ENCODE data around the gene DGKQ. TPM values are rescaled to one million over a fixed set of nuclear protein-coding genes. Genes with fewer than 3 reads are reported as not detected.

The DGKQ gene
- total and polyA plus RNA-seq, 2 of the 13 experiments (the other 11 are each of a cell fraction or from before 2014, with no cell fraction given), result 4.5 to 7.2 TPM

- TF ChIP-seq, protein P1, sequence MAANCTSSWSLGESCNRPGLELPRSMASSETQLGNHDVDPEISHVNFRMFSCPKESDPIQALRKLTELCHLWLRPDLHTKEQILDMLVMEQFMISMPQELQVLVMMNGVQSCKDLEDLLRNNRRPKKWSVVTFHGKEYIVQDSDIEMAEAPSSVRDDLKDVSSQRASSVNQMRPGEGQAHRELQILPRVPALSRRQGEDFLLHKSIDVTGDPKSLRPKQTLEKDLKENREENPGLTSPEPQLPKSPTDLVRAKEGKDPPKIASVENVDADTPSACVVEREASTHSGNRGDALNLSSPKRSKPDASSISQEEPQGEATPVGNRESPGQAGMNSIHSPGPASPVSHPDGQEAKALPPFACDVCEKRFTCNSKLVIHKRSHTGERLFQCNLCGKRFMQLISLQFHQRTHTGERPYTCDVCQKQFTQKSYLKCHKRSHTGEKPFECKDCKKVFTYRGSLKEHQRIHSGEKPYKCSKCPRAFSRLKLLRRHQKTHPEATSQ (CRISPR knock-in tag; IDR thresholded peaks at IDR 0.05; ENCODE audit: borderline replicate concordance), result 0 out of 2 replicates have a peak, but pooled peaks have one; percentile 20
- TF ChIP-seq, protein P2, sequence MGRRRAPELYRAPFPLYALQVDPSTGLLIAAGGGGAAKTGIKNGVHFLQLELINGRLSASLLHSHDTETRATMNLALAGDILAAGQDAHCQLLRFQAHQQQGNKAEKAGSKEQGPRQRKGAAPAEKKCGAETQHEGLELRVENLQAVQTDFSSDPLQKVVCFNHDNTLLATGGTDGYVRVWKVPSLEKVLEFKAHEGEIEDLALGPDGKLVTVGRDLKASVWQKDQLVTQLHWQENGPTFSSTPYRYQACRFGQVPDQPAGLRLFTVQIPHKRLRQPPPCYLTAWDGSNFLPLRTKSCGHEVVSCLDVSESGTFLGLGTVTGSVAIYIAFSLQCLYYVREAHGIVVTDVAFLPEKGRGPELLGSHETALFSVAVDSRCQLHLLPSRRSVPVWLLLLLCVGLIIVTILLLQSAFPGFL (CRISPR knock-in tag; IDR thresholded peaks at IDR 0.05), result no peak
- no peak for TF ChIP-seq ZNF597 (CRISPR knock-in tag; IDR thresholded peaks at IDR 0.05)
- TF ChIP-seq SMC3 (IDR thresholded peaks at IDR 0.05; ENCODE audit: low read length), result no peak
- TF ChIP-seq ZFP82 (CRISPR knock-in tag; IDR thresholded peaks at IDR 0.05; ENCODE audit: borderline replicate concordance), result no peak
- TF ChIP-seq, protein P3, sequence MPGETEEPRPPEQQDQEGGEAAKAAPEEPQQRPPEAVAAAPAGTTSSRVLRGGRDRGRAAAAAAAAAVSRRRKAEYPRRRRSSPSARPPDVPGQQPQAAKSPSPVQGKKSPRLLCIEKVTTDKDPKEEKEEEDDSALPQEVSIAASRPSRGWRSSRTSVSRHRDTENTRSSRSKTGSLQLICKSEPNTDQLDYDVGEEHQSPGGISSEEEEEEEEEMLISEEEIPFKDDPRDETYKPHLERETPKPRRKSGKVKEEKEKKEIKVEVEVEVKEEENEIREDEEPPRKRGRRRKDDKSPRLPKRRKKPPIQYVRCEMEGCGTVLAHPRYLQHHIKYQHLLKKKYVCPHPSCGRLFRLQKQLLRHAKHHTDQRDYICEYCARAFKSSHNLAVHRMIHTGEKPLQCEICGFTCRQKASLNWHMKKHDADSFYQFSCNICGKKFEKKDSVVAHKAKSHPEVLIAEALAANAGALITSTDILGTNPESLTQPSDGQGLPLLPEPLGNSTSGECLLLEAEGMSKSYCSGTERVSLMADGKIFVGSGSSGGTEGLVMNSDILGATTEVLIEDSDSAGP (CRISPR knock-in tag; IDR thresholded peaks at IDR 0.05; ENCODE audit: borderline replicate concordance), result peak; percentile 70; the same call in 1 of the 2 replicates
- TF ChIP-seq ARHGAP35 (CRISPR knock-in tag; IDR thresholded peaks at IDR 0.05; ENCODE audit: borderline replicate concordance), result no peak
- TF ChIP-seq HNRNPK (IDR thresholded peaks at IDR 0.05; ENCODE audit: low read depth, low read length, poor library complexity, severe bottlenecking), result no peak
- TF ChIP-seq GABPA (IDR thresholded peaks at IDR 0.05; ENCODE audit: low read depth, low read length), result no peak
- no peak for TF ChIP-seq GABPA (CRISPR knock-in tag; IDR thresholded peaks at IDR 0.05; ENCODE audit: low read depth)
- no peak for TF ChIP-seq SIN3B (IDR thresholded peaks at IDR 0.05; ENCODE audit: low read length)
- no peak for TF ChIP-seq MED8 (CRISPR knock-in tag; IDR thresholded peaks at IDR 0.05; ENCODE audit: insufficient replicate concordance)
- TF ChIP-seq ASH2L (IDR thresholded peaks at IDR 0.05; ENCODE audit: insufficient read length, low read depth, low read length), result peak; percentile 50
- peak; percentile 86 for TF ChIP-seq POLR2G (IDR thresholded peaks at IDR 0.05; ENCODE audit: low read depth, low read length)
- no peak for TF ChIP-seq MNT (IDR thresholded peaks at IDR 0.05)
- peak; percentile 83 for TF ChIP-seq NKX3-1 (CRISPR knock-in tag; IDR thresholded peaks at IDR 0.05)
- TF ChIP-seq IRX3 (CRISPR knock-in tag; IDR thresholded peaks at IDR 0.05; ENCODE audit: borderline replicate concordance, low read depth), result no peak
- TF ChIP-seq ZNF367 (CRISPR knock-in tag; IDR thresholded peaks at IDR 0.05; ENCODE audit: borderline replicate concordance), result no peak
- TF ChIP-seq ZNF552 (CRISPR knock-in tag; IDR thresholded peaks at IDR 0.05; ENCODE audit: borderline replicate concordance), result no peak
- no peak for TF ChIP-seq ZNF761 (CRISPR knock-in tag; conservative IDR thresholded peaks at IDR 0.05)
- no peak for TF ChIP-seq SMARCE1 (IDR thresholded peaks at IDR 0.05; ENCODE audit: borderline replicate concordance)
- TF ChIP-seq ZNF337 (CRISPR knock-in tag; IDR thresholded peaks at IDR 0.05; ENCODE audit: borderline replicate concordance, low read depth), result peak; percentile 72; the same call in 1 of the 2 replicates
These were observed 20.0 kb upstream of the DGKQ start, which contains the start of gene SLC26A1 (continued) for GRCh38 chr4:993111-994029.
